GM23248 (cell line): ENCODE data around the gene C22orf42.
"Not testable (repeated sequence)": the region's sequence is repeated elsewhere in the genome, so short reads cannot be mapped to it uniquely, and the experiment has no call there.

Experiments
- EZH2 ChIP-seq: fragments of 200-600 bp; sonication (generic); IDR thresholded peaks from 2 replicates; pipeline ENCODE4 v1.6.1; 2018; ENCODE audit warnings: antibody characterized with exemption, mild to moderate bottlenecking; ENCODE audit not compliant: insufficient read depth, poor library complexity, severe bottlenecking
- EZH2phosphoT487 ChIP-seq: fragments of 200-600 bp; sonication (generic); IDR thresholded peaks from 2 replicates; pipeline ENCODE4 v1.6.1; 2018; ENCODE audit warnings: antibody characterized with exemption, moderate library complexity, mild to moderate bottlenecking, low read depth; ENCODE audit not compliant: insufficient read depth

GRCh38 chr22:32137731-32138324 lies 21.3 kb downstream of the C22orf42 start:
- TF ChIP-seq EZH2phosphoT487, EZH2: not testable (repeated sequence)
